GM21360 (cell line): ENCODE results near the gene COIL.

Source experiments
- ATAC-seq: cut with Tn5 transposase; IDR thresholded peaks from one replicate; pipeline ENCODE4 v1.9.1; 2021; ENCODE audit warnings: mild to moderate bottlenecking, moderate library complexity; ENCODE audit not compliant: unreplicated experiment

COIL gene

DNA sequence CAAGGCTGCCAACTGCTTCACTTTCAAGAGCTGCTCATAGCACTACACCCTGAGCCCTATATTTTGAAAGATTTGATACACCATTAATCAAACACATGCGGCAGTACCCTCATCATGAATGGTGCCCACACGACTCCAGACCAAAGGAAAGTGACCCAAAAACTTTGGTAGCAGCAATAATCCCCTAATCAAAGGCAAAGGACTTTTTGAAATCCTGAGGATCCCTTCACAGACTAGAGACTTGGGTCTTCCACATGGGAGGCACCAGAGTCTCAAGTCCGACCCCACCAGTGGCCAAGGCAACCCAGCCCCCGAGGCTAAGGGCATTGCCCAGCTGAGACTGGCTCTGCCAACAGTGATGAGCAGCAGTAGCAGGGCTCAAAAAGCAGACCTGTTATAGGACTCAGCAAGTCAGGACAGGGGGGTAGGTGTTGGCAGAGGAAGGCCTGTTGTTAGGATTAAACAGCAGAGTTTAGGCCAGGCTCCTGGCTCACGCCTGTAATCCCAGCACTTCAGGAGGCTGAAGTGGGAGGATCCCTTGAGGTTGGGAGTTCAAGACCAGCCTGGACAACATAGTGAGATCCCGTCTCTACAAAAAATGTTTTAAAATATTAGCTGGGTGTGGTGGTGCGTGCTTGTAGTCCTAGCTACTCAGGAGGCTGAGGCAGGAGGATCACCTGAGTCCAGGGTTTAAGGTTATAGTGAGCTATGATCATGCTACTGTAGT lies 50.2 kb downstream of the COIL start:
- no peak for ATAC-seq

DNA sequence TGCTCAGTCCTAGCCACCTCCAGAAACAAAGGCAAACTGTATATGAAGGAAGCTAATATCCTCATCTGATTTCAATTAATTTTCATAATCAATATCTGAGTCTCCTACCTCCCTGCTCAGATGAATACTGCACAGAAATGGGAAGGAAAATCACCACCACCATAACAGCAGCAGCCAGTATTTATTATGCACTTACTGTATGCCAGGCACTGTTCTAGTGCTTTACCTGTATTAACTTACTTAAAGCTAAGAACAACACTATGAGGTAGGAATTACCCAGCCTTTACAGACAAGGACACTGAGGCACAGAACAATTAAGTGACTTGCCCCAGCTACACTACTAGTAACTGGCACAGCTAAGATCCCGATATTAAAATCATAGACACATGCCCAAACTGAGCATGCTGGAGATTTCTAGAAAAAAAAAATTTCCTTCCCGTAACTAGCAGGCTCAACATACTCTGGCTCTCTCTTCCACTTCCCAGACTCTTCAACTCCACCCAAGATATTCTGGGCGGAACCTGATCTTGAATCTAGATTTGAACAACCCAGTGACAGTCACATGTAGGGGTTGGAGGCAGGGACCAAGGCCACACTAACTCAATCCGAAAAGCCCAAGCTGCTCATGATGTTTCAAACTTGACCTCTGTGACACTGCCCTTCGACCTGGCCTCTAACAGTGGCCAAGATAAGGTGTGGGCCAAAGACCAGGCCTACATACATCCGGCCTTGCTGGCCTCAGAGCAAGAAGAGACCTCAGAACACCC lies 50.9 kb downstream of the COIL start:
- no peak for ATAC-seq

DNA sequence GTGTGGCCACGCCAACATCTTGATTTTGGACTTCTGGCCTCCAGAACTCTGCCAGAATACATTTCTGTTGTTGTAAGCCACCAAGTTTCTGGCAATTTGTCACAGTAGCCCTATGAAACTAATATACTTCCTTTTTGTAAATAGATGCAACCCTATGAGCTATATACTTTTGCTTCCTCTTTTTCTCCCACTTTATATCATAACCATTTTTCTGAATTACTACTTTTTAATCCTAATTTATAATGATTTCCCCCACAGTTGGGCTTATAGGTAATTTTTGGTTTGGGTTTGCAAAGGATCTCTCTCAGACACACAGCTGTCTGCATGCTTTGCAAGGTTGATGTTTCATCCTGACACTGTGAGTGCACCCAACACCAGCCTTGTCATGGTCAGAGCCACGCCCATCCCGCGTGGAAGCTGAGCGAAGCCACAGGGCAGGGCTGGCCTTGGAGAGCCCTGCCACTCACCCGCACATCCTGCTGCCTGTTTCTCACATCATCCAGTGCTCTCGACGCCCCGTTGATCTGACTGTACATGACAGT lies 52.8 kb downstream of the COIL start:
- ATAC-seq = peak; percentile 85

DNA sequence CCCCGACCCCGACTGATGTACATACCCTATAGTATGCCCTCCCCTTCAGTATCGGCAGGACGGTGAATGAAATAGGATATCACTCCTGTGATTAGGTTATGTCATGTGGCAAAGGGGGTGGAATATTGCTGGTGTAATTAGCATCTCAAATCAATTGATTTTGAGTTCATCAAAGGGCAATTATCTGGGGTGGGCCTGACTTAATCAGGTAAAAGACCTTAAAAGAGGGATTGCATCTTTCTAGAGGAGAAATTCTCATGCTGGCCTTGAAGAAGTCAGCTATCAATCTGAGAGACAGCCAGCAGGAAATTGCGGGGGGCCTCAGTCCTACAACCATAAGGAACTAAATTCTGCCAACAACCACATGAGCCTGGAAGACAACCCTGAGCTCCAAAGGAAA lies 57.3 kb downstream of the COIL start:
- no peak for ATAC-seq

DNA sequence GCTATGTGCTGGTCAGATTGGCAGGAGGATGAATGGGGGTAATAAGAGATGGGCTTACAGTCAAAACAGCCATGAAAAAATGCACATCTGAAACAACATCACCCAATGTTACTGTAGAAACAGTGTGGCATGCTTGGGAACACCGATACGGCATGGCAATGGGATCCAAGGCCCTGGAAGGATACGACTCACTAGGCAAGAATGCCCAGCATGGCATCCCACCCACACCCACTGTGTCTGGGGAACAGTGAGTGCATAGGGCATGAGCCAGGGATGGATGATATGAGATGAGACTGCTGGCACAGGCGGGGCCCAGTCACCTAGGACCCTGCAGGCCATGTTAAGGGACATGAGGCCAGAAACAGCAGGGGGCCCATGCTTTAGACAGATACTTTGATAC lies 58.5 kb downstream of the COIL start:
- no peak for ATAC-seq

DNA sequence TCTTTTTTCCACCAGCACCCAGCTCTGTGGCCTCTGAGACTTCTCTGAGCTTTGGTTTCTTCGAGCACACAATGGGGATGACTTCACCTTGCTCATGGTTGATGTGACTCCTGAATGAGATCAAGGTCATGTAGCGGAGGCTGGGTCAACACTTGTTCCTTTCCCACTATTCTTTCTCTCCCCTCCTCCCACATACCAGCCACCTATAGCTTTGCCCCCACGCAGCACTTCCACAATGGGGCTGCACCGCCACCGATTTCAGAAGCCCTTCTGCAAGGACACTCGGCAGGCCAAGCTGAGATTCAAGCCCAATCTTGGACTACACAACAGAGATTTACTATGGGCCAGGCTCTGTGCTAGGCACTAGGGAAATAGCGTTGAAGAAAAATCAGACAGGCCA lies 61.4 kb downstream of the COIL start:
- no peak for ATAC-seq

DNA sequence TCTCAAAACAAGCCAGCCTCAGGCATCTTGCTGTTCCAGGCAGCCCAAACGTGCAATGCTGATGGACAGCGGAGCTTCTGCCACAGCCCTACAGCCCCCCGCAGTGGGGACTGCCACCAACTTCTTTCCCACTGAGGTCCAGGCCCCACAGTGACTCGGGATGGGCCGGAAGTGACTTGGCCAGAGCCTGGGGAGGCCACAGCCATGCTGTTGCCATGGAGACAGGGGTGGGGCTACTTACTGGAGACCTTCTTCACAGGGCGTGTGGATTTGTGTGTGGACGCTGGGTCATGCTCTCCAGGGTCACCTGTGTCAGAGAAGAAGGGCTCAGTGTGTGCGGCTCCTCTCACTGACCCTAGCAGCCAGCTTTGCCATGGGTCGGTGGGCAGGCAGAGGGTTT lies 62.0 kb downstream of the COIL start:
- ATAC-seq = no peak

DNA sequence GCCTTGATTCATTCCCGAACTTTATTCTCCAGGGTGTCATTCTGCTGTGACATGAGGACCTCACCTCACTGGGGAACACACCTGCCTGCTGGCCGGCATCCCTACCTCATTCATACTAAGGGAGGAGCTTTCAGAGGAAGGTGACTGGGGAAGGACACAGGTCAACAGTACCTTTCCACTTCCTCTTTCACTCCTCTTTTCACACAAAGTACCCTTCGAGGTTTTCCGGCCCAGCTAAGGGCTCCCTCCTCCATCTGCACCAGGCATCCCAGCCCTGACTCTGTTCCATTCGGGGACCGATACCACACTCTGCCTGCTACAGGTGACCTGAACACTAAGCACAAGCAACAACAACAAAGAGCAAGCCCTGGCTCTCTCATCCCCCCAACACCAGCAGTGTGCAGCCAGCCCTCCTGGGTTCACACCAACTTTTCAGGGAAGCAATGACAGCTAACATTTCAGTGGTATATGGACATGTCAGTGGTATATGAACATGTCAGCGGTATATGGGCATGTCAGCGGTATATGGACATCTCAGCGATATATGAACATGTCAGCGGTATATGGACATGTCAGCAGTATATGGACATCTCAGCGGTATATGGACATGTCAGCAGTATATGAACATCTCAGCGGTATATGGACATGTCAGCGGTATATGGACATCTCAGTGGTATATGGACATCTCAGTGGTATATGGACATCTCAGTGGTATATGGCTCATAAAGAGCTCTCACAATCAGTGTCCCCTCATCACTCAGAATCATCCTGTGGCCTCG lies 63.0 kb downstream of the COIL start:
- ATAC-seq = no peak

DNA sequence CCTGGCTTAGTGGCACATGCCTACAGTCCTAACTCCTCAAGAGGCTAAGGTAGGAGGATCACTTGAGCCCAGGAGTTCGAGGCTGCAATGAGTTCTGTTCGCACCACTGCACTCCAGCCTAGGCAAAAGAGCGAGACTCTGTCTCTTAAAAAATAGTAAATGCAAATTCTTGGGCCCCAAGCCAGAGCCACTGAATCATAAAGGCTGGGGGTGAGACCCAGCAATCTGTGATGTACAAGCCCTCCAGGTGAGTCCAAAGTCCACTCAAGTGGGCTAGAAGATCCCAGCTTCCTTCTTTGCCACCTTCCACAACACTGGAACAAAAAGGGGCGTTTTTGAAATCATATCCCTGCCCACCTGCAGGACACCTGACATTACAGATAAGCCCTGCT lies 63.9 kb downstream of the COIL start:
- no peak for ATAC-seq

DNA sequence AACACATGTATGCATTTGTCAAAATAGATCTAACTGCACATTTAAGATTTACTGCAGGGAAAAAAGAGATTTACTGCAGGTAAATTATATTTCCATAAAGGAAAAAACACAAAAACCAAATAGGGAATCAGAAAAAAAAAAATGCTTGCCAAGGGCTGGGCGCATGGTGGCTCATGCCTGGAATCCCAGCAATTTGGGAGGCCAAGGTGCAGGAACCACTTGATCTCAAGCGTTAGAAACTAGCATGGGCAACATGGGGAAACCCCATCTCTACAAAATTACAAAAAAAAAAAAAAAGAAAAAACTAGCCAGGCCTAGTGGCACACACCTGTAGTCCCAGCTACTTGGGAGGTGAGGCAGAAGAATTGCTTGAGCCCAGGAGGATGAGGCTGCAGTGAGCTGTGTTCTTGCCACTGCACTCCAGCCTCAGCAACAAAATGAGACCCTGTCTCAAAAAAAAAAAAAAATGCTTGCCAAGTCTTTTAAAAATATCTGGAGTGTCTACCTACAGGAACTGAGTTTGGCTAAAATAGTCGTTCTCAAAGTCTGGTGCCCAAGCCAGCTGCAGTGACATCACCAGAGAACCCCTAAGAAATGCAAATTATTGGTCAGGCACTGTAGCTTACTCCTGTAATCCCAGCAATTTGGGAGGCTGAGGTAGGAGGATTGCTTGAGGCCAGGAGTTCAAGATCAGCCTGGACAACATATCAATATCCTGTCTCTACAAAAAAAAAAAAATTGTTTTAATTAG lies 64.5 kb downstream of the COIL start:
- ATAC-seq = no peak

DNA sequence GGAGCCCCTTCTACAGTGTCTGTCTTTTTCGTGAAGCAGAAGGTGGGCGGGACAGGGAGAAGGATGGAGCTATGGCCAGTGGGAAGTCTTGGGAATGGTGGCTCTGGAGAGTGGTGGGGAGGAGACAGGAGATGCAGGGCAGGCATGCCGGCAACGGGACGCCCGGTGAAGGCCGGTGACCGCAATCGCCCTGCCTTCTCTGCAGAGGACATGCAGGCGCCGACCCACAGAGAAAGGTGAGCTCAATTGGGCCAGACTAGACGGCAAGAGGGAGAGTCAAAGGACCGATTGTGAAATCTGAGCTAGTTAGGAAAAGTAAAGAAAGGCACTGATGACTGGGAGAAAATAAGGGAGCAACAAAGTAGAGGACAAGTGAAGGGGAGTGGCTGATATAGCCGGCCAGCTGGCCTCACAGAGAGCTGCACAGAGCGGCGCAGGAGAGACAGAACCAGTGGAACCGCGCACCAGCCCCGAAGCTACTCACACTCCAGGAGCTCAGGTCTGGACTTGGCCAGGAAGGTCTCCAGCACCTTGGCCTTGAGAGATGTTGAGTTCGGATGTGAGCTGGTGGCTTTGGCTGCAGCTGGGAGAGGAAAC lies 65.9 kb downstream of the COIL start:
- no peak for ATAC-seq

DNA sequence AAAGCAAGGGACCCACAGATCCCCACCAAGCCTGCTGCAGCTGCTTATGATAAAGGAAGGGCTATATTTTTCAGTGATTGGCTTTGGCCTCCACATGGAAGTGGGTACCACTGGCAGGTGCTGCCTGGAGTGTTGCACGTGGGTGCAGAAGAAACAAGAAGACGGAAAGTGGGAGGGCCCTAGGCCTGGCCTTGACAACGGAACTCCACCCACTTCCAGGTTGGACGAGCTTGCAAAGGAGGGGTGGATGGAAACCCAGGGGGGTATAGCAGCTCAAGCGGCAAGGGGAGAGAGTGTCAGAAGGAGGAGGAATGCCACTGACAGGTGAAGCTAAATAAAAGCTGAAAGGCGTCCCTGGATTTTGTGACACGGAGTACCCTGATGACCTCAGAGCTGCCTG lies 67.3 kb downstream of the COIL start:
- no peak for ATAC-seq

DNA sequence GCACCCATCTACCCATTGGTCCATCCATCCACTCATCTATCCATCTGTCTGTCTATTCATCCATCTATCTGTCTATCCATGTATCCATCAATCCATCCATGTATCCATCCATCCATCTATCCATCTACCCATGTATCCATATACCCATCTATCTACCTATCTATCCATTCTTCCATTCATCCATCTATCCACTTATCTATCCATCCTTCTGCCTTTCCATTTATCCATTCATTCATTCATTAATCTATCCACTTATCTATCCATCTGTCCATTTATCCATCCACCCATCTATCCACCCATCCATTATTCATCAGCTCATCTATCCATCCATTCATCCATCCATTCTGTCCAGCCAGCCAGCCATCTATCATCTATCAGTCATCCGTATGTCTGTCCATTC lies 68.5 kb downstream of the COIL start:
- ATAC-seq = no peak

DNA sequence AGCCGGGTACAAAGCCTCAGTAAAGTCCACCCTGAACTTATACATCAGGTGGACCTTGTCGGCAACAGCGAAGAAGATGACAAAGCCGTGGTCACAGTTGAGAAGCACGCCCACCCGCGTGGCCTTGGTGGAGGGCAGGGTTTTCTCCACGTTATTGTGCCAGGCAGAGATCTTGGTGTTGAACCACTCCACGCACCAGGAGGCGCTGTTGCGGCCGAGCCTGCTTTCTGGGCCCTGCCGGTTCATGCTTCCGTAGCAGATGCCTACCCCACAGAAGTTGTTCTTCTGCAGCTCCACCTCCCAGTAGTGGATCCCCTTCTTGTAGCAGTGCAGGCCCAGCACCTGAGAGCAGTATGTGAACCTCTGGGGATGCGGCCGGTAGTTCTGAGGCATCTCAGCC lies 69.1 kb downstream of the COIL start:
- no peak for ATAC-seq

DNA sequence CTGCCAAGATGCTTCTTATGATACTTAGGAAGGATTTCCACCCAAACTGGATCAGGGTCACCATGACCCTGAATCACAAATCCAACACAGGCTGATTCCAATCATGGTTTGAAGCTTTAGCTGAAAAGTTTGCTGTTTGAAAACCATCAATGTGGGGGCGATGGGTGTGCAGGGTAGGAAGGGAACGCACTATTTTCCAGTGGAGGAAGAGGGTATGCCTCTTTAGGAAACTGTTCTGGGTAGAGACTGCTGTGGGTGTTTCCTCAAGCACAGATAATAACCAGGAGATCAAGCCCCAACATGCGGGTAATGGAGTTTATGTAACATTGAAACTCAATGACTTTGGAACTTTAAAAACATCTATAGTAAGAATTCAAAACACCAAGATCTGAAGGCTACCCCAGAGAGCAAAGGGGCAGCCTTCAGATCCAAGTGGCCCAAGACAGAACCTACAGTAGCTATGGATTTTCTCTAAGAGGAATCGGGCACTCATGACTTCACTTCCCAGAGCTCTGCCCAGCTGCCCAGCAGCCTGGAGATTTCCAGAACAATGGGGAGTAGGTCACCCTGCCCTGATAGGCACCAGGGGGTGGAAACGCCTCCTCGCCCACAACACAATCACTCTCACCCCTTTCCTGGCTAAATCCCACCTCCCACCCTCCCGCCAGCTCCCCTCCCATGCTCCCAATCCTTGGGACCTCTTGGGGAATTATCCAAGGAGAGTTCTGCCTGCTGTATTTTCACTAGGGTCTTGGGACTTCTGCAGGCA lies 69.8 kb downstream of the COIL start:
- ATAC-seq = no peak

DNA sequence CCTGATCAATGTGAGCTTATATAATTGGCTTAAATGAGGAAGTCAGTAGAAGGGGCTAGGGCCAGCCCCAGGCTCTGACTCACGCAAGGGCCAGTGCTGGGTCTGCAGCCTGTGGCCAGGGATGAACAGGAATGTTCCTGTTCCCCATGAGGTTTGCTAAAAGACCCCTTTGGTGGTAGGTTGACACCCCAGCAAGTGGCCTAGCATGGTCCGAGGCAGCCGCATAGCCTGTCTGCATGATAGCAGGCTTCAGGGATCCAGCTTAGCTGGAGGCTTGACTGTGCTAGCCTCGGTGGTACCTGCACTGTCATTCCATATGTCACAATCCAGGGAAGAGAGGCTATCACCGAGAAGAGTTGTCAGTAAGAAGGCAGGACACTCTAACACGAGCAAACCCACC lies 70.5 kb downstream of the COIL start:
- ATAC-seq = no peak
